ENCODE measurements around the gene CEACAM1.
"Not testable (repeated sequence)": the region's sequence is repeated elsewhere in the genome, so short reads cannot be mapped to it uniquely, and the experiment has no call there.

Gene CEACAM1

DNA sequence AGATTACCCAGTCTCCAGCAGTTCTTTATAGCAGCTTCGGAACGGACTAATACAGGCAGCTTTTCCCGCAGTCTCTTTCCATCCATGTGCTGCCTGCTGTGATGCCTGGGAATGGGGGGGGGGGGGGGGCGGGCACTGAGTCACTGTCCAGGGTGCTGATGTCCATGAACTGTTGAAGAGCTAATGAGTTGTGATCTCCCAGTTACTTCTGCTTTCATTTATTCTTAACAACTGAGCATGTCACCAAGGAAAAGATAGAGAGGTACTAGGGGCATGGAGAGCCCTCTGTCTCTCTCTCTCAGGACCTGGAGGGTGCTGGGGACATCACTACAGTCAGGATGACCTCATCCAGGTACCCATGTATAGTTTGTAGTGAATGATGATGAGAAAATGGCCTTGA lies 20.3 kb upstream of the CEACAM1 start:
- no peak overlapping the region for H3K9ac ChIP-seq (ENCODE audit: low read depth, low read length)
- no peak overlapping the region for H3K27ac ChIP-seq (ENCODE audit: low read depth, low read length)
- peaks cover 8% of the 10 kb centered on the region for H3K9me3 ChIP-seq (ENCODE audit: control insufficient read depth, insufficient read depth, low read length)
- no peaks in the 10 kb centered on the region for H3K27me3 ChIP-seq (ENCODE audit: control insufficient read depth, insufficient read depth, low read length)
- H3K4me3 ChIP-seq (ENCODE audit: low read depth, low read length), result no peak overlapping the region
- no peaks in the 10 kb centered on the region for H3K4me1 ChIP-seq (ENCODE audit: control insufficient read depth, insufficient read depth, low read length)
- H3K36me3 ChIP-seq (ENCODE audit: control insufficient read depth, insufficient read depth, low read length), result no peaks in the 10 kb centered on the region

DNA sequence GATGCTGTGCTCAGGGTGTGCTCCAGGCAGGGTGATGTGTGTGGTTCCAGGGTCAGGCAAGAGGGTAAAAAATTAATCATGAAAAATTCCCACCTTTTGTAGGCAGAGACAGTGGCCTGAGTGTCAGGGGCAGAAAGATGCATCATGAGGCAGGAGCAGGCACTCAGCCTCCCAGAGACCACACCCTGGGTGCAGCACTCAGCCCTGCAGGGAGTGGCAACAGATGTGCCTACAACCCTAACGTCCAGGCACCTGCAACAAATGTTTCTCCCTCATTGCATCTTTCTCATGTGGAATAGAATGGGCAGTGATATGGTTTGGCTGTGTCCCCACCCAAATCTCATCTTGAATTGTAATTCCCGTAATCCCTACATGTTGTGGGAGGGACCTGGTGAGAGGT lies 19.6 kb upstream of the CEACAM1 start:
- no peak overlapping the region for H3K27ac ChIP-seq (ENCODE audit: low read depth, low read length)

DNA sequence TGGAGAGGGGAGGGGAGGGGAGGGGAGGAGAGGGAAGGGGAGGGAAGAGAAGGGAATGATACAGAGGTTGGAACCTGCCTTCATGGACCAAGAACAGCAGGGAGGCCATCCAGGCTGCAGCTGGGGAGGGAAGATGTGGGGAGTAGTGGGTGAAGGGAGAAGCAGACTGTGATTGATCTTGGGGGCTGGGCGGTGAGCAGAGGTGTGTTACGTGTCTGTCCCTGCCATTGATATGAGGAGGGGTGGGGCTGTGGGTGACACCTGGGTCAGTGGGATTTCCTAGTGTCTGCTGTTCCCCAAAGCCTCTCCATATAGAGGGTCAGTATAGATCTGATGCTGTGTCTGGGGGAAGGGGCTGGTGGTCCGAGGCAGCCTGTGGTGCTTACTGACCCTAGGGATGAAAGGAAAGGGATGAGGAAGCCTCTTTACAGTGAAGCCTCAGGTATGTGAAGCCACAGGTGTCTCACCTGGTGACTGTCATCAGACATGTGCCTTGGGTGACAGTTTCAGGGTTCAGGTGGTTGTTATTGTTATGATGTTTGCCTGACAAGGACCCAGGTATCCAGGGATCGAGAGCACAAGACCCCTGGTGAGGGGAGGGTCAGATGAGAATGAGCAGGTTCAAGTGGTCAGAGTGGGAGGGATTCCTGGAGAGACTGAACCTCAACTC lies 18.7 kb upstream of the CEACAM1 start:
- Histone ChIP-seq H3K27ac (ENCODE audit: low read depth, low read length) (no peak overlapping the region), H3K9me3 (ENCODE audit: control insufficient read depth, insufficient read depth, low read length) (peaks cover 8% of the 10 kb centered on the region), H3K4me1 (ENCODE audit: control insufficient read depth, insufficient read depth, low read length) (no peaks in the 10 kb centered on the region), H3K36me3 (ENCODE audit: control insufficient read depth, insufficient read depth, low read length) (no peaks in the 10 kb centered on the region), H3K9ac (ENCODE audit: low read depth, low read length) (no peak overlapping the region), H3K27me3 (ENCODE audit: control insufficient read depth, insufficient read depth, low read length) (no peaks in the 10 kb centered on the region), H3K4me3 (ENCODE audit: low read depth, low read length) (no peak overlapping the region)

More for the DNA sequence above, 19.6 kb upstream of the CEACAM1 start:
- Histone ChIP-seq H3K4me1 (ENCODE audit: control insufficient read depth, insufficient read depth, low read length) (no peaks in the 10 kb centered on the region), H3K4me3 (ENCODE audit: low read depth, low read length) (no peak overlapping the region), H3K27me3 (ENCODE audit: control insufficient read depth, insufficient read depth, low read length) (no peaks in the 10 kb centered on the region), H3K9ac (ENCODE audit: low read depth, low read length) (no peak overlapping the region), H3K36me3 (ENCODE audit: control insufficient read depth, insufficient read depth, low read length) (no peaks in the 10 kb centered on the region), H3K9me3 (ENCODE audit: control insufficient read depth, insufficient read depth, low read length) (peaks cover 8% of the 10 kb centered on the region)

DNA sequence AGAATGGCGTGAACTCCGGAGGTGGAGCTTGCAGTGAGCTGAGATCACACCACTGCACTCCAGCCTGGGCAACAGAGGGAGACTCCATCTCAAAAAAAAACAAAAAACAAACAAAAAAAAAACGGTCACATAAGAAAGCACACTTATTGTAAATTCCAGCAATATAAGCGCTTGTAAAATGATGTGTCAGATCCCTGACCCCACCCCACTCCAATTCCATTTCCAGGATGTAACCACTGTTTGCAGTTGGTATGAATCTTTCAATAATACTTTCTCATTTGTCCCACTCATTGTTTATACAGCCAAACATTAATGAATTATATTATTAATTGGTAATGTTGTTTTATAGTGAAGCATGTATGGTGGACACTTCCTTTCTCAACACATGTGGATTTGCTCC lies 15.9 kb upstream of the CEACAM1 start:
- Histone ChIP-seq H3K9ac (ENCODE audit: low read depth, low read length) (no peak overlapping the region), H3K4me3 (ENCODE audit: low read depth, low read length) (no peak overlapping the region), H3K27me3 (ENCODE audit: control insufficient read depth, insufficient read depth, low read length) (no peaks in the 10 kb centered on the region), H3K4me1 (ENCODE audit: control insufficient read depth, insufficient read depth, low read length) (peaks cover 10% of the 10 kb centered on the region), H3K27ac (ENCODE audit: low read depth, low read length) (no peak overlapping the region), H3K36me3 (ENCODE audit: control insufficient read depth, insufficient read depth, low read length) (no peaks in the 10 kb centered on the region), H3K9me3 (ENCODE audit: control insufficient read depth, insufficient read depth, low read length) (peaks cover 5% of the 10 kb centered on the region; the same call in 1 of the 2 replicates)

DNA sequence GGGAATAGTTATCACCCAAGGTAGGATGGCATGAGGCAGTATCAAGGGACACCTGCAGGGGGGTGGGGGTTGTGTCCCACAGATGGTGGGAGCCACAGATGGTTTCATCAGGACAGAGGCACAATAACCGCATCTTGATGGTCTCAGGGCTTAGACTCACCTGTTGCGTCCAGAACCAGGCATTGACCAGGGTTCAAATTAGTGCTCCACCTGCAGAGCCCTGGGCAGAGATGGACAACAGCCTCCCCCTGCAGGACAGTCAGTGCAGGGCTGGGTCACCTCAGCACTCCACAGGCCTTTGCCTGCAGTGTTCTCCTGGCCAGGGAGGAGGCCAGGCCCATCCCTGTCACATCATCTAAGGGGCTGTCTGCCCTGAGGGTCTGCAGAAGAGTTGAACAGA lies 14.5 kb upstream of the CEACAM1 start:
- 0 out of 2 replicates have a peak, but pooled peaks cover 6% of the 10 kb centered on the region for H3K27me3 ChIP-seq (ENCODE audit: control insufficient read depth, insufficient read depth, low read length)
- H3K4me3 ChIP-seq (ENCODE audit: low read depth, low read length), result no peak overlapping the region
- no peak overlapping the region for H3K27ac ChIP-seq (ENCODE audit: low read depth, low read length)
- H3K4me1 ChIP-seq (ENCODE audit: control insufficient read depth, insufficient read depth, low read length), result peaks cover 10% of the 10 kb centered on the region
- H3K9ac ChIP-seq (ENCODE audit: low read depth, low read length), result no peak overlapping the region
- H3K36me3 ChIP-seq (ENCODE audit: control insufficient read depth, insufficient read depth, low read length), result no peaks in the 10 kb centered on the region
- no peaks in the 10 kb centered on the region for H3K9me3 ChIP-seq (ENCODE audit: control insufficient read depth, insufficient read depth, low read length)

DNA sequence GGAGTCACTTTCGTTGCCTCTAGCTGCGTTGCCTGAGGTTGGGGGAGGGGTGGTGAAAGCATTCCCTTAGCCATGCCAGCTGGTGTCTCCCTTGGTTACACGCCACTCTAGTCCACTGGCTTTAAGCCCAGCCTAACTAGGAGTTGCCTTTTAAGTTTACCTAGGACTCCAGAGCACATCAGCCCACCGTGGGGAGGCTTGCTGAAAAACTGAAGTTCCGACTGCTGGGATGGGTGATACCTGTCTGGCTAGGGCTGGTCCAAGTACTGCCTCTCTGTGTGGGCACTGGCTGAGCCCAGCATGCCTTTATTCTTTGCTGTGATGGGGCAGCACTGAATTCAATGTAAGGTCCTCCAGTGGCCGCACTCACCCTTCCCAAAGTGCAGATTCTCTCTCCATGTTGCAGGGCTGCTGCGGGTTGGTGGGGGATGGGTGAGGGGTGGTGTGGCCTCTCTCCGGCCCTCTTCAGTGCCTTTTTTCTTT lies 11.8 kb upstream of the CEACAM1 start:
- H3K4me3 ChIP-seq (ENCODE audit: low read depth, low read length), result no peak overlapping the region
- no peaks in the 10 kb centered on the region for H3K9me3 ChIP-seq (ENCODE audit: control insufficient read depth, insufficient read depth, low read length)
- H3K4me1 ChIP-seq (ENCODE audit: control insufficient read depth, insufficient read depth, low read length), result peaks cover 10% of the 10 kb centered on the region
- H3K27ac ChIP-seq (ENCODE audit: low read depth, low read length), result no peak overlapping the region
- 0 out of 2 replicates have a peak, but pooled peaks cover 11% of the 10 kb centered on the region for H3K27me3 ChIP-seq (ENCODE audit: control insufficient read depth, insufficient read depth, low read length)
- H3K9ac ChIP-seq (ENCODE audit: low read depth, low read length), result no peak overlapping the region
- no peaks in the 10 kb centered on the region for H3K36me3 ChIP-seq (ENCODE audit: control insufficient read depth, insufficient read depth, low read length)

DNA sequence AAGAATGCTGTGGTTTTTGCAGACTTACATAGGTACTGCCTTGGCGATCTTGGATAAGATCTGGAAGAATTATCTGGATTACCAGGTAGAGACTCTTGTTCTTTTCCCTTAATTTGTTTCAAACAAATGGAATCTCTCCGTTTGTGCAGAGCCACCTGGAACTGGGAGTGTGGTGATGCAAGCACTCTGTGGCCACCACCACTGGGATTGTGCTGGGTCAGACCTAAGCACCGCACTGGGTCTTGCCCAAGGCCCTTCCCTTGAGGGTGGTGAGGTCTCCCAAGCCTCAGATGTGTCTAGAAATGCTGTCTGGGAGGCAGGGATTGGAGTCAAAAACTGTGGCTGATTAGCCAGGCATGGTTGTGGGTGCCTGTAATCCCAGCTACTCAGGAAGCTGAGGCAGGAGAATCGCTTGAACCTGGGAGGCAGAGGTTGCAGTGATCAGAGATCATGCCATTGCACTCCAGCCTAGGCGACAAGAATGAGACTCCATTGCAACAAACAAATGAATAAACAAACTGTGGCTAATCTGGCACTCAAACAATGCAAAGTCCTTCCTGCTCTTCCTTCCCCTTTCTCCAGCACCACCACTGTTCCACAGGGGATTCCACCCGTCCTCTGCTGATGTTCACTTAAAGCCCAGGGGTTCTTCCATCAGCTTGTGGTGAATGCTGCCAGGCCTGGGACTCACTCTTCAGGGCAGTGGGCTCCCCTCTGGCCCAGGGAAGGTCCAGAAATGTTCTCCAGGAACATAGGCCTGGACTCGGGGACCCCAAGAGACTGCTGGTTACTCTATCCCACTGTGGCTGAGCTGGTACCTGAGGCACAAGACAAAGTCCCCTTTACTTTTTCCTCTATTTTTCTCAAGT lies 10.8 kb upstream of the CEACAM1 start:
- Histone ChIP-seq H3K27ac (ENCODE audit: low read depth, low read length) (no peak overlapping the region), H3K4me3 (ENCODE audit: low read depth, low read length) (no peak overlapping the region), H3K36me3 (ENCODE audit: control insufficient read depth, insufficient read depth, low read length) (no peaks in the 10 kb centered on the region), H3K9ac (ENCODE audit: low read depth, low read length) (no peak overlapping the region), H3K27me3 (ENCODE audit: control insufficient read depth, insufficient read depth, low read length) (0 out of 2 replicates have a peak, but pooled peaks cover 11% of the 10 kb centered on the region), H3K9me3 (ENCODE audit: control insufficient read depth, insufficient read depth, low read length) (no peaks in the 10 kb centered on the region), H3K4me1 (ENCODE audit: control insufficient read depth, insufficient read depth, low read length) (peaks cover 14% of the 10 kb centered on the region)

DNA sequence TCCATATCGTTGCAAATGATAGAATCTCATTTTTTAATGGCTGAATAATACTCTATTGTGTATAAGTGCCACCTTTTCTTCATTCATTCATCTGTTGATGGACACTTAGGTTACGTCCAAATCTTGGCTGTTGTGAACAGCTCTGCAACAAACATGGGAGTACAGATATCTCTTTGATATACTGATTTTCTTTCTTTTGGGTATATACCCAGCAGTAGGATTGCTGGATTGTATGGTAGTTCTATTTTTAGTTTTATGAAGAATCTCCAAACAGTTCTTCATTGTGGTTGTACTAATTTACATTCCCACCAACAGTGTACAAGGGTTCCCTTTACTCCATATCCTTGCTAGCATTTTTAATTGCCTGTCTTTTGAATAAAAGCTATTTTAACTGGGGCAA lies 7.0 kb upstream of the CEACAM1 start:
- H3K27ac ChIP-seq (ENCODE audit: low read depth, low read length); H3K4me3 ChIP-seq (ENCODE audit: low read depth, low read length); H3K9me3 ChIP-seq (ENCODE audit: control insufficient read depth, insufficient read depth, low read length); H3K36me3 ChIP-seq (ENCODE audit: control insufficient read depth, insufficient read depth, low read length); H3K9ac ChIP-seq (ENCODE audit: low read depth, low read length): not testable (repeated sequence)
- H3K27me3 ChIP-seq (ENCODE audit: control insufficient read depth, insufficient read depth, low read length), result 0 out of 2 replicates have a peak, but pooled peaks cover 11% of the 10 kb centered on the region
- H3K4me1 ChIP-seq (ENCODE audit: control insufficient read depth, insufficient read depth, low read length), result peaks cover 13% of the 10 kb centered on the region

DNA sequence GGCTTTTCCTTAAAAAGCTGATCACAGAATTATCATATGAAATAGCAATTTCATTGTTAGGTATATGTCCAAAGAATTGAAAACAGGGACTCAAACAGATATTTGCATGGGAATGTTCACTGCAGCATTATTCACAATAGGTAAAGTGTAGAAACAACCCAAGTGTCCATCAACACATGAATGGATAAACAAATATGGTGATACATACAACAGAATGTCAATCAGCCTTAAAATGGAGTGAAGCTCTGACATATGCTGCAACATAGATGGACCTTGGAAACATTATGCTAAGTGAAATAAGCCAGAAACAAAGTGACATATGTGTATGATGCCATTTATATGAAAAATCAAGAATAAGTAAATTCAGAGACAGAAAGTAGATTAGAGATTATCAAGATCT lies 6.1 kb upstream of the CEACAM1 start:
- Histone ChIP-seq H3K27ac (ENCODE audit: low read depth, low read length) (no peak overlapping the region), H3K9me3 (ENCODE audit: control insufficient read depth, insufficient read depth, low read length) (no peaks in the 10 kb centered on the region), H3K27me3 (ENCODE audit: control insufficient read depth, insufficient read depth, low read length) (0 out of 2 replicates have a peak, but pooled peaks cover 11% of the 10 kb centered on the region), H3K36me3 (ENCODE audit: control insufficient read depth, insufficient read depth, low read length) (no peaks in the 10 kb centered on the region), H3K4me3 (ENCODE audit: low read depth, low read length) (no peak overlapping the region), H3K9ac (ENCODE audit: low read depth, low read length) (no peak overlapping the region), H3K4me1 (ENCODE audit: control insufficient read depth, insufficient read depth, low read length) (peaks cover 6% of the 10 kb centered on the region)

DNA sequence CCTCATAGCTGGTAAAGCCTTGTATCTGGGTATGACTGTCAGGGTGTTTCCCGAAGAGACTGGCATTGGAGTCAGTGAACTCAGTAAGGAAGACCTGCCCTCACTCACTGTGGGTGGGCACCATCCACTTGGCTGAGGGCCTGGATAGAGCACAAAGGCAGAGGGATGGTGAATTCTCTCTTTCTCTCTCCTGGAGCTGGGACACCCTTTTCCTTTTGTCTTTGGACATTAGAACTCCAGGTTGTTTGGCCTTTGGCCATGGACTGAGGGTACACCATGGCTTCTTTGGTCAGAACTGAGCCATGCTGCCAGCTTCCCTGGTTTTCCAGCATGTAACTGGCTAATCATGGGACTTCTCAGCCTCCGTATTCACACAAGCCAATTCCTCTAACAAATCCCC lies 4.6 kb upstream of the CEACAM1 start:
- H3K27ac ChIP-seq (ENCODE audit: low read depth, low read length), result no peak overlapping the region
- H3K4me1 ChIP-seq (ENCODE audit: control insufficient read depth, insufficient read depth, low read length), result peaks cover 15% of the 10 kb centered on the region
- no peak overlapping the region for H3K9ac ChIP-seq (ENCODE audit: low read depth, low read length)
- H3K4me3 ChIP-seq (ENCODE audit: low read depth, low read length), result no peak overlapping the region
- H3K36me3 ChIP-seq (ENCODE audit: control insufficient read depth, insufficient read depth, low read length), result no peaks in the 10 kb centered on the region
- 0 out of 2 replicates have a peak, but pooled peaks cover 5% of the 10 kb centered on the region for H3K27me3 ChIP-seq (ENCODE audit: control insufficient read depth, insufficient read depth, low read length)
- H3K9me3 ChIP-seq (ENCODE audit: control insufficient read depth, insufficient read depth, low read length), result no peaks in the 10 kb centered on the region

DNA sequence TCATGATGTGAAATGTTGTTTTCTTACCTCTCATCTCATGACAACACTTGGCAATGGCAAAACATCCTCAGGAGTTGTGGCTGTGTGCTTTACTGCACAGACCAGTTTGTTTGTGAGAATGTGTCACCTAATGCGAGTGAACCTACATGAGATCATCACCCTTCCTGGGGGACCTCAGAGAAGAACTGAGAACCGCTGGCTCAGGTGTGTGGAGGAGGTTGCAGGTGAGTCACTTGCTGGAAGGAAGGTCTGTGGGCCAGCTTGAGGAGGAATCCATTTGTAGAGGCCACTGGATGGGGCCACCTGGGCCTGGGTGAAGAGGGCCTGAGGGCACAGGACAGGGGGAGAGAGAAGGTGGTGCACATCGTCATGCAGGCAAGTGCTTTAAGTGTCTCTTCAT lies 3.0 kb upstream of the CEACAM1 start:
- H3K4me1 ChIP-seq (ENCODE audit: control insufficient read depth, insufficient read depth, low read length), result peaks cover 15% of the 10 kb centered on the region
- H3K36me3 ChIP-seq (ENCODE audit: control insufficient read depth, insufficient read depth, low read length), result no peaks in the 10 kb centered on the region
- no peak overlapping the region for H3K4me3 ChIP-seq (ENCODE audit: low read depth, low read length)
- 0 out of 2 replicates have a peak, but pooled peaks cover 5% of the 10 kb centered on the region for H3K27me3 ChIP-seq (ENCODE audit: control insufficient read depth, insufficient read depth, low read length)
- no peak overlapping the region for H3K27ac ChIP-seq (ENCODE audit: low read depth, low read length)
- no peaks in the 10 kb centered on the region for H3K9me3 ChIP-seq (ENCODE audit: control insufficient read depth, insufficient read depth, low read length)
- H3K9ac ChIP-seq (ENCODE audit: low read depth, low read length), result no peak overlapping the region

Measured in HUES48 (cell line).